MM.1S (cell line): Measurements from ENCODE around the gene MACROD1.

Source experiments
- EZH2phosphoT487 ChIP-seq: fragments of 300-600 bp; sonication (generic); IDR thresholded peaks from 2 replicates; pipeline ENCODE4 v1.6.1; 2018; ENCODE audit warnings: antibody characterized with exemption, low read length
- TF ChIP-seq, protein P1 (sequence below): fragments of 300-600 bp; sonication (generic); IDR thresholded peaks from 2 replicates; pipeline ENCODE4 v1.5.1; 2016; ENCODE audit warnings: antibody characterized with exemption, low read length, mixed read lengths

DNA sequence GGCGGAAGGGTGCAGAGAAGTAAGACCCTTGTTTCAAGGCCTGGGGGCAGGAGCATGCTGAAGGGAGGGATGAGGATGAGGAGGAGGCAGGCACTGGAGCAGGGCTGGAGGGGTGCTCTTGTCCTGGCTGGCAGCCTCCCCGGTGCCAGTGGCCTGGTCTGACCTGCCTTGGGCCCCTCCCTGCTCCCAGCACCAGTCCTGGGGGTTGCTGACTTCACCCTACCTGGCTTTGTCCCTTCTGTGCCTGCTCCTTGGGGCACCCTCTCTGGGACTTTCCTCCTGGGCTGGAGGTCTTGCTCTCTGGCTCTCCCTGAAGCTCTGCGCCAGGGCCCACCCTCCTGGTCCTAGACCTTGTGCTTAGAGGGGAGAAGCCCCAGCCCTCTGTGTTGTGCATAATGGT lies 134.9 kb downstream of the MACROD1 start:
- TF ChIP-seq, protein P1, sequence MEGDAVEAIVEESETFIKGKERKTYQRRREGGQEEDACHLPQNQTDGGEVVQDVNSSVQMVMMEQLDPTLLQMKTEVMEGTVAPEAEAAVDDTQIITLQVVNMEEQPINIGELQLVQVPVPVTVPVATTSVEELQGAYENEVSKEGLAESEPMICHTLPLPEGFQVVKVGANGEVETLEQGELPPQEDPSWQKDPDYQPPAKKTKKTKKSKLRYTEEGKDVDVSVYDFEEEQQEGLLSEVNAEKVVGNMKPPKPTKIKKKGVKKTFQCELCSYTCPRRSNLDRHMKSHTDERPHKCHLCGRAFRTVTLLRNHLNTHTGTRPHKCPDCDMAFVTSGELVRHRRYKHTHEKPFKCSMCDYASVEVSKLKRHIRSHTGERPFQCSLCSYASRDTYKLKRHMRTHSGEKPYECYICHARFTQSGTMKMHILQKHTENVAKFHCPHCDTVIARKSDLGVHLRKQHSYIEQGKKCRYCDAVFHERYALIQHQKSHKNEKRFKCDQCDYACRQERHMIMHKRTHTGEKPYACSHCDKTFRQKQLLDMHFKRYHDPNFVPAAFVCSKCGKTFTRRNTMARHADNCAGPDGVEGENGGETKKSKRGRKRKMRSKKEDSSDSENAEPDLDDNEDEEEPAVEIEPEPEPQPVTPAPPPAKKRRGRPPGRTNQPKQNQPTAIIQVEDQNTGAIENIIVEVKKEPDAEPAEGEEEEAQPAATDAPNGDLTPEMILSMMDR, result no peak
- no peak for TF ChIP-seq EZH2phosphoT487
